IMR-90 (cell line): ENCODE results near the gene RECK. TPM values are rescaled to one million over a fixed set of nuclear protein-coding genes. Genes with fewer than 3 reads are reported as not detected.

Experiments
- ATAC-seq: fragments of 200-7000 bp; cut with Tn5 transposase; 2 replicates; pipeline ENCODE4 v1.9.1; 2020; ENCODE audit warnings: low read depth, mild to moderate bottlenecking, moderate library complexity
- BruUV-seq: library from RNA; stranded (reverse); fragments of 400-500 nt; replicated peaks from 2 replicates; lab custom pipeline; 2021; lab: Mats Ljungman, UMichigan
- CTCF ChIA-PET: fragments of 300-600 bp; formaldehyde crosslinking; extraction: SDS; loops from one replicate; lab custom pipeline; 2021; ENCODE audit warnings: antibody characterized with exemption; lab: Yijun Ruan, JAX
- POLR2A ChIA-PET: fragments of 300-600 bp; sonication (Branson Sonifier 250); formaldehyde crosslinking; loops from one replicate; lab custom pipeline; 2022; ENCODE audit warnings: antibody characterized with exemption; ENCODE audit not compliant: unreplicated experiment; lab: Charles Lee
- DNase-seq: peaks from one replicate; pipeline ENCODE4 v3.0.0; 2013
- H2AFZ ChIP-seq: replicated peaks from 2 replicates; pipeline ENCODE3; 2013; ENCODE audit warnings: low read length, mild to moderate bottlenecking; ENCODE audit not compliant: poor library complexity
- H2AK5ac ChIP-seq: 2 replicates; pipeline ENCODE4 v1.6.1; 2013; ENCODE audit warnings: low read depth, low read length, inconsistent platforms
- H2AK9ac ChIP-seq: replicated peaks from 2 replicates; pipeline ENCODE3; 2013; ENCODE audit warnings: mild to moderate bottlenecking, low read depth, low read length, moderate library complexity; ENCODE audit not compliant: poor library complexity
- H2BK120ac ChIP-seq: 2 replicates; pipeline ENCODE4 v1.6.1; 2013; ENCODE audit warnings: low read depth, low read length, inconsistent platforms
- H2BK15ac ChIP-seq: 3 replicates; pipeline ENCODE4 v1.6.1; 2013; ENCODE audit warnings: low read depth, low read length, inconsistent platforms
- H2BK20ac ChIP-seq: 2 replicates; pipeline ENCODE4 v1.6.1; 2013; ENCODE audit warnings: low read depth, mild to moderate bottlenecking, inconsistent platforms, low read length, moderate library complexity
- H2BK5ac ChIP-seq: 2 replicates; pipeline ENCODE4 v1.6.1; 2013; ENCODE audit warnings: mild to moderate bottlenecking, low read depth, low read length, inconsistent platforms; ENCODE audit not compliant: poor library complexity, severe bottlenecking
- H3K14ac ChIP-seq: replicated peaks from 2 replicates; pipeline ENCODE4 v1.6.1; 2013; ENCODE audit warnings: low read depth, low read length, inconsistent platforms
- H3K18ac ChIP-seq: 2 replicates; pipeline ENCODE4 v1.6.1; 2013; ENCODE audit warnings: low read depth, low read length, control low read depth
- H3K23ac ChIP-seq: 2 replicates; pipeline ENCODE4 v1.6.1; 2013; ENCODE audit warnings: low read depth, low read length, inconsistent platforms
- H3K27ac ChIP-seq: 2 replicates; pipeline ENCODE4 v1.5.1; 2013; ENCODE audit warnings: mild to moderate bottlenecking, control low read depth, low read length; ENCODE audit not compliant: insufficient read depth
- H3K27me3 ChIP-seq: 2 replicates; pipeline ENCODE4 v1.6.1; 2013; ENCODE audit warnings: low read length; ENCODE audit not compliant: control insufficient read depth, insufficient read depth
- H3K36me3 ChIP-seq: 2 replicates; pipeline ENCODE4 v1.6.1; 2013; ENCODE audit warnings: low read length, mixed read lengths; ENCODE audit not compliant: control insufficient read depth, insufficient read depth
- H3K4ac ChIP-seq: 2 replicates; pipeline ENCODE4 v1.6.1; 2013; ENCODE audit warnings: low read depth, low read length, inconsistent platforms
- H3K4me1 ChIP-seq: 2 replicates; pipeline ENCODE4 v1.6.1; 2013; ENCODE audit warnings: low read length, mixed read lengths; ENCODE audit not compliant: control insufficient read depth, insufficient read depth
- H3K4me2 ChIP-seq: 2 replicates; pipeline ENCODE4 v1.6.1; 2013; ENCODE audit warnings: low read depth, mild to moderate bottlenecking, control low read depth, low read length, moderate library complexity
- H3K4me3 ChIP-seq: 2 replicates; pipeline ENCODE4 v1.5.1; 2013; ENCODE audit warnings: low read depth, mild to moderate bottlenecking, control low read depth, low read length, moderate library complexity; ENCODE audit not compliant: insufficient read depth
- H3K56ac ChIP-seq: 2 replicates; pipeline ENCODE4 v1.6.1; 2013; ENCODE audit warnings: low read length, inconsistent platforms; ENCODE audit not compliant: insufficient read depth; ENCODE audit errors: extremely low read depth
- H3K79me1 ChIP-seq, 2 experiments: 2 replicates each; pipeline ENCODE4 v1.6.1; 2013; ENCODE audit warnings: low read length in 2 of 2, inconsistent platforms in 1 of 2, low read depth in 1 of 2
- H3K9ac ChIP-seq: 2 replicates; pipeline ENCODE4 v1.6.1; 2013; ENCODE audit warnings: low read depth, low read length, control low read depth
- H3K9me1 ChIP-seq: 2 replicates; pipeline ENCODE4 v1.6.1; 2013; ENCODE audit warnings: low read length, inconsistent platforms; ENCODE audit not compliant: insufficient read depth
- H3K9me3 ChIP-seq: 2 replicates; pipeline ENCODE4 v1.6.1; 2013; ENCODE audit warnings: low read length; ENCODE audit not compliant: control insufficient read depth, insufficient read depth
- H4K20me1 ChIP-seq: 2 replicates; pipeline ENCODE4 v1.6.1; 2013; ENCODE audit warnings: low read length, inconsistent platforms; ENCODE audit not compliant: insufficient read depth
- H4K5ac ChIP-seq: 2 replicates; pipeline ENCODE4 v1.6.1; 2013; ENCODE audit warnings: mild to moderate bottlenecking, low read depth, low read length, control low read depth
- H4K8ac ChIP-seq, 2 experiments: 2 replicates each; pipeline ENCODE4 v1.6.1; 2013; ENCODE audit warnings: low read depth in 2 of 2, low read length in 2 of 2, control low read depth in 1 of 2, inconsistent platforms in 1 of 2
- H4K91ac ChIP-seq: 2 replicates; pipeline ENCODE4 v1.6.1; 2013; ENCODE audit warnings: low read depth, low read length, inconsistent platforms; ENCODE audit not compliant: insufficient read depth
- CEBPB ChIP-seq: IDR thresholded peaks from 2 replicates; pipeline ENCODE4 v1.6.1; 2012; ENCODE audit warnings: low read depth, low read length, improper control_type of control experiment
- CHD1 ChIP-seq: IDR thresholded peaks from 2 replicates; pipeline ENCODE4 v1.6.1; 2012; ENCODE audit warnings: low read depth, low read length, improper control_type of control experiment
- CTCF ChIP-seq: conservative IDR thresholded peaks from 2 replicates; pipeline ENCODE4 v1.5.1; 2012; ENCODE audit warnings: mild to moderate bottlenecking, low read depth, low read length, improper control_type of control experiment
- ELK1 ChIP-seq: fragments of 150-350 bp; IDR thresholded peaks from 2 replicates; pipeline ENCODE4 v1.6.1; 2016; ENCODE audit warnings: low read depth, mild to moderate bottlenecking, low read length, moderate library complexity, borderline replicate concordance
- MAFK ChIP-seq: IDR thresholded peaks from 2 replicates; pipeline ENCODE4 v1.6.1; 2012; ENCODE audit warnings: low read depth, low read length, improper control_type of control experiment
- MAZ ChIP-seq: IDR thresholded peaks from 2 replicates; pipeline ENCODE4 v1.6.1; 2012; ENCODE audit warnings: low read depth, mild to moderate bottlenecking, low read length, improper control_type of control experiment, moderate library complexity, borderline replicate concordance
- MXI1 ChIP-seq: IDR thresholded peaks from 2 replicates; pipeline ENCODE4 v1.6.1; 2012; ENCODE audit warnings: low read depth, mild to moderate bottlenecking, low read length, moderate library complexity, borderline replicate concordance
- NFE2L2 ChIP-seq: fragments of 150-350 bp; IDR thresholded peaks from 2 replicates; pipeline ENCODE4 v1.6.1; 2016; ENCODE audit warnings: low read depth, mild to moderate bottlenecking, low read length
- POLR2A ChIP-seq: IDR thresholded peaks from 2 replicates; pipeline ENCODE4 v1.6.1; 2012; ENCODE audit warnings: mild to moderate bottlenecking, low read depth, low read length
- RAD21 ChIP-seq: IDR thresholded peaks from 2 replicates; pipeline ENCODE4 v1.6.1; 2012; ENCODE audit warnings: low read length, improper control_type of control experiment
- RCOR1 ChIP-seq: IDR thresholded peaks from 2 replicates; pipeline ENCODE4 v1.6.1; 2012; ENCODE audit warnings: mild to moderate bottlenecking, low read length, improper control_type of control experiment; ENCODE audit not compliant: insufficient replicate concordance
- RFX5 ChIP-seq: IDR thresholded peaks from 2 replicates; pipeline ENCODE4 v1.8.0; 2012; ENCODE audit warnings: low read depth, mild to moderate bottlenecking, low read length, moderate library complexity
- SMC3 ChIP-seq: fragments of 150-350 bp; IDR thresholded peaks from 2 replicates; pipeline ENCODE4 v1.6.1; 2016; ENCODE audit warnings: low read depth, mild to moderate bottlenecking, antibody characterized with exemption, low read length, moderate library complexity
- WGBS, 2 experiments: methylation state at CpG; one replicate each; pipeline versions ENCODE4 v1.1.5 to v1.1.7; 2013; ENCODE audit warnings: missing lambda C conversion rate in 2 of 2; ENCODE audit not compliant: insufficient read length in 1 of 2; ENCODE audit errors: extremely low coverage in 2 of 2; 5-methylcytosine and 5-hydroxymethylcytosine counted together
- dilution Hi-C: fragments of 300-500 bp; cut with HindIII; formaldehyde crosslinking; loops from one replicate; pipeline ENCODE4 v1.14.3; 2018; ENCODE audit warnings: low sequenced_read_pairs; ENCODE audit not compliant: unreplicated experiment
- in situ Hi-C: fragments of 300-500 bp; cut with MboI; formaldehyde crosslinking; loops from 3 replicates; pipeline ENCODE4 v1.14.3; 2019; ENCODE audit warnings: low sequenced_read_pairs, inconsistent platforms, mixed read lengths
- intact Hi-C: fragments of 100-400 bp; cut with micrococcal nuclease; formaldehyde crosslinking; loops from 2 replicates; pipeline ENCODE4 v1.10.0; 2022
- polyA plus RNA-seq, 3 experiments: library from polyadenylated mRNA; depleted of rRNA; stranded (reverse); fragments of >200 nt; gene quantifications; 2 replicates each; pipeline ENCODE4 v1.2.3, GENCODE V29; 2012; ENCODE audit warnings: low replicate concordance in 1 of 3
- total RNA-seq: library from RNA; depleted of rRNA; stranded (reverse); fragments of >200 nt; gene quantifications from 2 replicates; pipeline ENCODE4 v1.2.3, GENCODE V29; 2012

RECK gene
- total and polyA plus RNA-seq, 2 of the 4 experiments (the other 2 are of a cell fraction), result 23.5 to 44.0 TPM

GRCh38 chr9:36078051-36078450, 41.3 kb downstream of the RECK start:
- BruUV-seq, result no TSS peak

More at GRCh38 chr9:36078051-36078450, 41.3 kb downstream of the RECK start:
- ATAC-seq (no peak), DNase-seq (no peak)
- H2BK120ac ChIP-seq, result no peak overlapping the region
- ChIA-PET CTCF (interaction anchor here (0.5 kb wide), 1 partner anchor 1761 kb away, joined by 3 read pairs; no protein-coding TSS in a partner anchor), POLR2A (no interaction called here)
- H3K9me3 ChIP-seq, result no peaks in the 10 kb centered on the region
- H3K4me3 ChIP-seq, result no peak overlapping the region
- no peak overlapping the region for H4K8ac ChIP-seq
- H3K14ac ChIP-seq, result no peak overlapping the region
- H2AFZ ChIP-seq, result no peak overlapping the region
- H3K56ac ChIP-seq, result no peak overlapping the region
- no peak overlapping the region for H2AK9ac ChIP-seq
- peaks cover 32 to 58% of the 10 kb centered on the region in 2 experiments for H3K79me1 ChIP-seq
- H3K36me3 ChIP-seq, result peaks cover 18% of the 10 kb centered on the region
- H3K4me2 ChIP-seq, result no peak overlapping the region
- H4K5ac ChIP-seq, result no peak overlapping the region
- H4K20me1 ChIP-seq, result peaks cover 6% of the 10 kb centered on the region; the same call in 1 of the 2 replicates
- WGBS, 2 experiments, result no CpG with 5 or more reads among the region's 1 CpG
- intact Hi-C loops, result no loop called here
- H3K9ac ChIP-seq, result no peak overlapping the region
- no peak overlapping the region for H3K18ac ChIP-seq
- H2BK20ac ChIP-seq, result no peak overlapping the region
- H2BK5ac ChIP-seq, result no peak overlapping the region
- no peak overlapping the region for H2BK15ac ChIP-seq
- H3K9me1 ChIP-seq, result peaks cover 20% of the 10 kb centered on the region
- H3K23ac ChIP-seq, result no peak overlapping the region
- dilution Hi-C loops, result no loop called here
- no peak for TF ChIP-seq RAD21
- TF ChIP-seq RCOR1, result no peak
- no peak for TF ChIP-seq CTCF
- no peak for TF ChIP-seq SMC3
- no peak for TF ChIP-seq ELK1
- no peak for TF ChIP-seq MXI1
- no peak for TF ChIP-seq NFE2L2
- no peak for TF ChIP-seq CHD1
- TF ChIP-seq CEBPB, result no peak
- TF ChIP-seq POLR2A, result no peak
- no peak for TF ChIP-seq MAZ
- TF ChIP-seq MAFK, result no peak
- TF ChIP-seq RFX5, result no peak
- H3K4me1 ChIP-seq, result peaks cover 12% of the 10 kb centered on the region
- in situ Hi-C loops, result no loop called here
- H3K27me3 ChIP-seq, result no peaks in the 10 kb centered on the region
- no peak overlapping the region for H4K91ac ChIP-seq
- H2AK5ac ChIP-seq, result peak overlapping the region; percentile 22; the same call in 1 of the 2 replicates
- no peak overlapping the region; the same call in 1 of the 2 replicates for H3K27ac ChIP-seq
- H3K4ac ChIP-seq, result no peak overlapping the region
